Stimulated activated CD8-positive, alpha-beta memory T cell treated with anti-CD3 and anti-CD28 coated beads, Interleukin-12 subunit alpha, Interleukin-12 subunit beta, amount 100 ng/mL, for 1 hour (primary cell): Measurements from ENCODE around the gene KIT.

Experiments
- DNase-seq: peaks from one replicate; pipeline ENCODE4 v3.0.0-alpha.2; 2020; ENCODE audit warnings: low read depth

KIT gene

GRCh38 chr4:54661169-54661568, 3.4 kb downstream of the KIT start:
- DNase-seq, result no peak

GRCh38 chr4:54661686-54662085, 3.9 kb downstream of the KIT start:
- no peak for DNase-seq

GRCh38 chr4:54662123-54662522, 4.4 kb downstream of the KIT start:
- no peak for DNase-seq

- DNase-seq, result no peak
These were observed 5.3 kb downstream of the KIT start for GRCh38 chr4:54662901-54663585.

- no peak for DNase-seq
These were observed 6.6 kb downstream of the KIT start for GRCh38 chr4:54664400-54664799.

- DNase-seq, result no peak
These were observed 10.4 kb downstream of the KIT start for GRCh38 chr4:54668014-54668611.

GRCh38 chr4:54669831-54670230, 12.1 kb downstream of the KIT start:
- DNase-seq, result no peak

- no peak for DNase-seq
These were observed 18.1 kb downstream of the KIT start for GRCh38 chr4:54675721-54676461.

GRCh38 chr4:54676658-54677057, 18.9 kb downstream of the KIT start:
- DNase-seq, result no peak

- no peak for DNase-seq
These were observed 19.7 kb downstream of the KIT start for GRCh38 chr4:54677416-54677815.

- no peak for DNase-seq
These were observed 20.3 kb downstream of the KIT start for GRCh38 chr4:54677853-54678650.

GRCh38 chr4:54678826-54679225, 21.1 kb downstream of the KIT start:
- DNase-seq, result no peak

- no peak for DNase-seq
These were observed 22.1 kb downstream of the KIT start for GRCh38 chr4:54679813-54680212.

GRCh38 chr4:54683616-54684346, 26.0 kb downstream of the KIT start:
- peak; percentile 19 for DNase-seq

GRCh38 chr4:54685810-54686209, 28.1 kb downstream of the KIT start:
- no peak for DNase-seq

GRCh38 chr4:54687887-54688841, 30.4 kb downstream of the KIT start:
- DNase-seq, result no peak

GRCh38 chr4:54695337-54695736, 37.6 kb downstream of the KIT start:
- DNase-seq, result no peak

- DNase-seq, result no peak
These were observed 38.0 kb downstream of the KIT start for GRCh38 chr4:54695788-54696187.

- DNase-seq, result no peak
These were observed 38.9 kb downstream of the KIT start for GRCh38 chr4:54696649-54697048.

- DNase-seq, result no peak
These were observed 43.2 kb downstream of the KIT start for GRCh38 chr4:54700986-54701385.

GRCh38 chr4:54703182-54703581, 45.4 kb downstream of the KIT start:
- DNase-seq, result no peak
